ENCODE data around the gene CD3G. TPM values are rescaled to one million over a fixed set of nuclear protein-coding genes. Genes with fewer than 3 reads are reported as not detected.

Gene CD3G
- total and polyA plus RNA-seq, 9 of the 15 experiments (the other 6 are each of a cell fraction or from before 2014, with no cell fraction given), result 0.30 to 1.7 (median 0.47) TPM

GRCh38 chr11:118401151-118401879 is 57.2 kb downstream of the CD3G start, which contains the start of gene ATP5MG (continued):
- TF ChIP-seq NCOA4 (IDR thresholded peaks at IDR 0.05; ENCODE audit: partially characterized antibody) (no peak), HOMEZ (CRISPR knock-in tag; IDR thresholded peaks at IDR 0.05) (no peak), TFAM (CRISPR knock-in tag; conservative IDR thresholded peaks at IDR 0.05) (no peak), HIVEP1 (CRISPR knock-in tag; IDR thresholded peaks at IDR 0.05) (no peak), CBX1 (IDR thresholded peaks at IDR 0.05; ENCODE audit: low read depth) (no peak), ZBTB8A (IDR thresholded peaks at IDR 0.05; ENCODE audit: partially characterized antibody) (no peak), ZNF324 (CRISPR knock-in tag; IDR thresholded peaks at IDR 0.05) (no peak), ZNF589 (CRISPR knock-in tag; IDR thresholded peaks at IDR 0.05; ENCODE audit: low read depth) (no peak), CREM (IDR thresholded peaks at IDR 0.05; ENCODE audit: low read depth) (no peak; the same call in 1 of the 2 replicates), ZNF280B (CRISPR knock-in tag; IDR thresholded peaks at IDR 0.05) (no peak), HNRNPK (IDR thresholded peaks at IDR 0.05; ENCODE audit: low read depth, low read length, poor library complexity, severe bottlenecking) (no peak), HMG20B (CRISPR knock-in tag; IDR thresholded peaks at IDR 0.05) (no peak), THAP7 (CRISPR knock-in tag; IDR thresholded peaks at IDR 0.05) (no peak), ZNF76 (CRISPR knock-in tag; IDR thresholded peaks at IDR 0.05; ENCODE audit: borderline replicate concordance) (no peak), DACH1 (IDR thresholded peaks at IDR 0.05; ENCODE audit: partially characterized antibody) (peak; percentile 95), IRF9 (tag; IDR thresholded peaks at IDR 0.05) (no peak), PHF20 (IDR thresholded peaks at IDR 0.05; ENCODE audit: partially characterized antibody) (peak; percentile 83), RB1 (IDR thresholded peaks at IDR 0.05; ENCODE audit: low read depth) (peak; percentile 69), THAP12 (CRISPR knock-in tag; IDR thresholded peaks at IDR 0.05) (0 out of 2 replicates have a peak, but pooled peaks have one; percentile 27), MCM2 (IDR thresholded peaks at IDR 0.05; ENCODE audit: low read depth) (no peak), ZNF197 (CRISPR knock-in tag; IDR thresholded peaks at IDR 0.05; ENCODE audit: low read depth) (no peak), SMC3 (conservative IDR thresholded peaks at IDR 0.05; ENCODE audit: insufficient read depth, low read depth, low read length) (0 out of 2 replicates have a peak, but pooled peaks have one; percentile 4)
